SK-N-MC (cell line): ENCODE results near the gene COL13A1.

Experiments
- DNase-seq: peaks from one replicate; pipeline ENCODE4 v3.0.0-alpha.2; 2011; ENCODE audit warnings: low read depth, low spot score
- H3K27ac ChIP-seq: fragments of 200-600 bp; sonication (generic); 2 replicates; pipeline ENCODE4 v1.5.1; 2016; ENCODE audit warnings: mixed run types
- H3K36me3 ChIP-seq: fragments of 200-600 bp; sonication (generic); 2 replicates; pipeline ENCODE4 v1.6.1; 2017; ENCODE audit warnings: antibody characterized with exemption, low read length, mixed read lengths; ENCODE audit not compliant: insufficient read depth
- H3K4me3 ChIP-seq: fragments of 200-600 bp; sonication (generic); 2 replicates; pipeline ENCODE4 v1.5.1; 2016
- H3K9ac ChIP-seq: fragments of 200-600 bp; sonication (generic); 2 replicates; pipeline ENCODE4 v1.8.0; 2017; ENCODE audit warnings: mixed run types, mixed read lengths; ENCODE audit not compliant: insufficient read length
- H3K9me3 ChIP-seq: fragments of 200-600 bp; sonication (generic); 2 replicates; pipeline ENCODE4 v1.6.1; 2017; ENCODE audit warnings: low read depth, mild to moderate bottlenecking, antibody characterized with exemption, low read length, moderate library complexity, mixed read lengths
- EZH2 ChIP-seq: fragments of 200-600 bp; sonication (generic); IDR thresholded peaks from one replicate; pipeline ENCODE4 v1.6.1; 2017; ENCODE audit warnings: antibody characterized with exemption
- FOXP2 ChIP-seq: optimal IDR thresholded peaks from 2 replicates; pipeline ENCODE3; 2011; ENCODE audit warnings: mild to moderate bottlenecking, moderate library complexity; ENCODE audit not compliant: insufficient read depth; ENCODE audit errors: extremely low read length, control extremely low read depth
- POLR2AphosphoS5 ChIP-seq: IDR thresholded peaks from 2 replicates; pipeline ENCODE4 v1.6.1; 2012; ENCODE audit warnings: mild to moderate bottlenecking, low read depth, low read length, borderline replicate concordance

COL13A1 gene

DNA sequence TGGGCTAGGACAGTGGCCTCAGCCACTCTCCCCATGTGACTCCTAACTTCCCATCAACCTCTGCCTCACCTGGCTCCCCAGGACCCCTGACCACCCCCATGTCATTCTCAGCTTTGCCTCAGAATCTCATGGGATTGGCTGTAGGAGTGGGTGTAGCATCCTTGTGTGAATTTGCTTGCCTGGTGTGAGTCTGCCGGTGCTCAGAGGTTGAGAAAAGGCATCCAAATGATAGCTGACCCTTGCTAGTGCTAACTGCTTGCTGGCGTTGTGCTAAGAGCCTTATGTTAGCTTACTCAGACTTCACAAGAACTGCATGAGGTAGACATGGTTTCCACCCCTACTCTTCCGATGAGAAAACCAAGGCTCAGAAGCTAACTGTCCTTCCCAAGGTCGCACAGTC lies 74.2 kb downstream of the COL13A1 start:
- no peak for DNase-seq
- Histone ChIP-seq H3K9ac (no peak overlapping the region), H3K9me3 (no peaks in the 10 kb centered on the region), H3K4me3 (no peak overlapping the region), H3K27ac (no peak overlapping the region), H3K36me3 (no peaks in the 10 kb centered on the region)
- TF ChIP-seq EZH2, result no peak
- TF ChIP-seq FOXP2, result no peak
- no peak for TF ChIP-seq POLR2AphosphoS5

GRCh38 chr10:69876286-69876685 lies 74.6 kb downstream of the COL13A1 start:
- TF ChIP-seq FOXP2 (no peak), POLR2AphosphoS5 (no peak), EZH2 (no peak)
- DNase-seq, result no peak

GRCh38 chr10:69876931-69877330 lies 75.2 kb downstream of the COL13A1 start:
- Histone ChIP-seq H3K9me3 (no peaks in the 10 kb centered on the region), H3K9ac (no peak overlapping the region), H3K4me3 (no peak overlapping the region), H3K27ac (no peak overlapping the region), H3K36me3 (no peaks in the 10 kb centered on the region)
- no peak for DNase-seq
- TF ChIP-seq FOXP2, result no peak
- TF ChIP-seq POLR2AphosphoS5, result no peak
- TF ChIP-seq EZH2, result no peak

More at GRCh38 chr10:69876286-69876685, 74.6 kb downstream of the COL13A1 start:
- H3K36me3 ChIP-seq, result no peaks in the 10 kb centered on the region
- no peaks in the 10 kb centered on the region for H3K9me3 ChIP-seq
- H3K4me3 ChIP-seq, result no peak overlapping the region
- no peak overlapping the region for H3K27ac ChIP-seq
- no peak overlapping the region for H3K9ac ChIP-seq

- no peak for DNase-seq
- Histone ChIP-seq H3K4me3 (no peak overlapping the region), H3K9ac (no peak overlapping the region), H3K36me3 (no peaks in the 10 kb centered on the region), H3K9me3 (no peaks in the 10 kb centered on the region), H3K27ac (no peak overlapping the region)
- no peak for TF ChIP-seq EZH2
- no peak for TF ChIP-seq POLR2AphosphoS5
- TF ChIP-seq FOXP2, result no peak
Measured at GRCh38 chr10:69878038-69878437, 76.3 kb downstream of the COL13A1 start.

- Histone ChIP-seq H3K9me3 (no peaks in the 10 kb centered on the region), H3K9ac (no peak overlapping the region), H3K36me3 (no peaks in the 10 kb centered on the region), H3K4me3 (no peak overlapping the region), H3K27ac (no peak overlapping the region)
- TF ChIP-seq EZH2, result no peak
- no peak for TF ChIP-seq FOXP2
- no peak for TF ChIP-seq POLR2AphosphoS5
- DNase-seq, result no peak
Measured at GRCh38 chr10:69878951-69879350, 77.2 kb downstream of the COL13A1 start.

- no peaks in the 10 kb centered on the region for H3K36me3 ChIP-seq
Measured at GRCh38 chr10:69879634-69880257, 78.0 kb downstream of the COL13A1 start.

DNA sequence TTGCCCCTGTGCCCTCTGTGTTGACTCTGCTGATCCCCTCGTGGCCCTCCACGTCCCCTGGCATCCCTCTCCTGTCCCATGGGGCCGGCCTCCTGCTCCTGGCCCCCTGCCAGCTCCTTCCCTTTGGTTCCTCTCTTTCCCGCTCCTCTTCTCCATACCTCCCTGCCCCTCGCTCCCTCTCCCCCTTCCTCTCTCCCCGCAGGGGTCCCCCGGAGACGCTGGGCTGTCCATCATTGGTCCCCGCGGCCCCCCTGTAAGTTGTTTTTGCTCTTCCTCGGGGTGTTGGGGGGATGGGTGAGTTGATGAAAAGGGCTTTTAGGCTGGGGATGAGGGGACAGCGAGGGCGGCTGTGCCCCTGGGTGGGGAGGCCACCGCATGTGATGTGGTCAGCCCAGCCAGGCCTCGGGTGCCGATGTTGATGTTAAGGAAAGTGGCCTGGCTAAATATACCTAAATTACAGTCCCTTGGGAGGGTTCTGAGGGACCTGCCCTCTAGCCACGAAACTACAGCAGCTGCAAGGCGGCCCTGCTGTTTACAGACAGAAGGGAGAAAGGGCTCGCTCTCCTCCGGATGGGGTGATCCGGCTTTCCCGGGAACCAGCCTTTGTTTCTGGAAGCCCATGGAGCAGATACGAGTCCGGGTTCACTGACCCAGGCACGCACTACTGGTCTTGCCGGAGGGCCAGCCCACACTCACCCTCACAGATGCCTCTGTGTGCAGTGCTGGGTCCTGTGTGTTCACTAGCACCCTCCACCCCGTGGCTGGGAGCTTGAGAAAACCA lies 78.8 kb downstream of the COL13A1 start:
- H3K36me3 ChIP-seq, result no peaks in the 10 kb centered on the region
- DNase-seq, result no peak

More at GRCh38 chr10:69879634-69880257, 78.0 kb downstream of the COL13A1 start:
- no peak overlapping the region for H3K27ac ChIP-seq
- H3K9me3 ChIP-seq, result no peaks in the 10 kb centered on the region
- TF ChIP-seq EZH2 (no peak), FOXP2 (no peak), POLR2AphosphoS5 (no peak)
- no peak for DNase-seq
- no peak overlapping the region for H3K9ac ChIP-seq
- H3K4me3 ChIP-seq, result no peak overlapping the region

DNA sequence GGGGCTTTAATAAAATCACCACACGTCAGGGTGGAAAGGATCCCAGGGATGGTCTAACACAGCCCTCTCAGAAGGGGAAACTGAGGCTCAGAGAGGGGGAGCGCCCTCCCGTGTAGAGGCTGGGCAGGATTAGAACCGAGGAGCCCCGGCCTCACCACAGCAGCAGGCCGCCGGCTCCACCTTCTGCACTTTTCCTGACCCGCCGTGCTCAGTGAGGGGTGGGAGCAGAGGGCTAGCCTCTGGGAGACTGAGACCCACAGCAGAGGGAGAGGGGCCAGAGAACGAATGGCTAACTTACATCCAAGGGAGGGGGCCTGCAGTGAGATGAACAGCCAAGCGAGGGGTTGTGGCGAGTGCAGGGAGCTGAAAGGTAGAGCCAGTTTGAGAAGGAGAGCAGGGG lies 79.5 kb downstream of the COL13A1 start:
- H3K27ac ChIP-seq, result no peak overlapping the region
- DNase-seq, result no peak
- TF ChIP-seq EZH2, result no peak
- no peak for TF ChIP-seq FOXP2
- TF ChIP-seq POLR2AphosphoS5, result no peak
- no peaks in the 10 kb centered on the region for H3K9me3 ChIP-seq
- H3K36me3 ChIP-seq, result no peaks in the 10 kb centered on the region
- no peak overlapping the region for H3K9ac ChIP-seq
- no peak overlapping the region for H3K4me3 ChIP-seq

More for the DNA sequence above, 78.8 kb downstream of the COL13A1 start:
- Histone ChIP-seq H3K9me3 (no peaks in the 10 kb centered on the region), H3K27ac (no peak overlapping the region), H3K4me3 (no peak overlapping the region), H3K9ac (no peak overlapping the region)
- TF ChIP-seq POLR2AphosphoS5 (no peak), FOXP2 (no peak), EZH2 (no peak)
